GM12875 (cell line): ENCODE data around the gene EHMT2.

Source experiments
- H3K4me3 ChIP-seq: one replicate; pipeline ENCODE4 v1.5.1; 2011; ENCODE audit warnings: low read depth, low read length, control low read depth
- CTCF ChIP-seq: IDR thresholded peaks from 2 replicates; pipeline ENCODE4 v1.5.1; 2011; ENCODE audit warnings: low read depth, mild to moderate bottlenecking, control low read depth, inconsistent platforms, low read length, moderate library complexity, borderline replicate concordance; ENCODE audit not compliant: insufficient read depth

The EHMT2 gene

GRCh38 chr6:31905041-31905440, 7.5 kb upstream of the EHMT2 start:
- no peak for TF ChIP-seq CTCF

GRCh38 chr6:31903957-31904356, 6.5 kb upstream of the EHMT2 start:
- no peak for TF ChIP-seq CTCF

More at GRCh38 chr6:31905041-31905440, 7.5 kb upstream of the EHMT2 start:
- no peak overlapping the region for H3K4me3 ChIP-seq

GRCh38 chr6:31901953-31902643, 4.6 kb upstream of the EHMT2 start, which contains the start of gene ZBTB12:
Gene ZBTB12 (minus strand): TSS chr6:31902086. CDS start chr6:31901305, 781 bp downstream.
- peak within 1 kb of the TSS; percentile 58 for H3K4me3 ChIP-seq
- TF ChIP-seq CTCF: no peak

More at GRCh38 chr6:31903957-31904356, 6.5 kb upstream of the EHMT2 start:
- H3K4me3 ChIP-seq: no peak overlapping the region

GRCh38 chr6:31901415-31901952, 4.0 kb upstream of the EHMT2 start:
- peak overlapping the region; percentile 58 for H3K4me3 ChIP-seq
- no peak for TF ChIP-seq CTCF

- no peak for TF ChIP-seq CTCF
- peak overlapping the region; percentile 58 for H3K4me3 ChIP-seq
These were observed 3.5 kb upstream of the EHMT2 start for GRCh38 chr6:31900917-31901414.

GRCh38 chr6:31899882-31900722, 2.6 kb upstream of the EHMT2 start:
- H3K4me3 ChIP-seq: no peak overlapping the region
- no peak for TF ChIP-seq CTCF
